Endothelial cell of umbilical vein (primary cell): ENCODE measurements around the gene ANKH. TPM values are rescaled to one million over a fixed set of nuclear protein-coding genes. Genes with fewer than 3 reads are reported as not detected.

Experiments
- BruUV-seq: library from RNA; stranded (reverse); fragments of 400-500 nt; replicated peaks from 2 replicates; lab custom pipeline; 2021; lab: Mats Ljungman, UMichigan
- CTCF ChIA-PET: fragments of 300-600, 350-600 bp; sonication (Branson Sonifier 250); formaldehyde crosslinking; loops from one replicate; lab custom pipeline; 2021; ENCODE audit warnings: antibody characterized with exemption, inconsistent platforms; lab: Charles Lee
- POLR2A ChIA-PET: fragments of 300-600, 350-600 bp; sonication (Branson Sonifier 250); formaldehyde crosslinking; loops from one replicate; lab custom pipeline; 2021; ENCODE audit warnings: antibody characterized with exemption, inconsistent platforms; lab: Charles Lee
- DNase-seq: peaks from one replicate; pipeline ENCODE4 v3.0.0-alpha.2; 2011; ENCODE audit warnings: low read depth, low spot score
- FAIRE-seq: peaks from 2 replicates; lab custom pipeline; 2011; peaks lifted over from hg19 to GRCh38; lab: Jason Lieb, UNC
- H2AFZ ChIP-seq: 2 replicates; pipeline ENCODE4 v1.6.0; 2012; ENCODE audit warnings: low read depth, low read length, control low read depth, inconsistent platforms
- H3K27ac ChIP-seq: 2 replicates; pipeline ENCODE4 v1.5.1; 2011; ENCODE audit warnings: low read depth, mild to moderate bottlenecking, control low read depth, low read length, moderate library complexity; ENCODE audit not compliant: insufficient read depth
- H3K27me3 ChIP-seq, 2 experiments: 2 replicates each; pipeline versions ENCODE4 v1.6.0 to v1.6.1; 2011; ENCODE audit warnings: low read length in 2 of 2, mixed read lengths in 1 of 2; ENCODE audit not compliant: control insufficient read depth in 2 of 2, insufficient read depth in 2 of 2
- H3K36me3 ChIP-seq, 2 experiments: 2 replicates in 1 of 2; 3 replicates in 1 of 2; pipeline ENCODE4 v1.5.1; 2011; ENCODE audit warnings: low read length in 2 of 2, mild to moderate bottlenecking in 1 of 2, moderate library complexity in 1 of 2; ENCODE audit not compliant: control insufficient read depth in 2 of 2, insufficient read depth in 2 of 2; ENCODE audit errors: extremely low read depth in 1 of 2
- H3K4me1 ChIP-seq: 3 replicates; pipeline ENCODE4 v1.5.1; 2011; ENCODE audit warnings: mild to moderate bottlenecking, low read length; ENCODE audit not compliant: control insufficient read depth, insufficient read depth; ENCODE audit errors: extremely low read depth
- H3K4me2 ChIP-seq: 2 replicates; pipeline ENCODE4 v1.6.1; 2011; ENCODE audit warnings: low read length, control low read depth, mixed read lengths; ENCODE audit not compliant: insufficient read depth
- H3K4me3 ChIP-seq, 3 experiments: fragments of 200-600 bp in 1 of 3; sonication (generic), shearing (Covaris generic) in 1 of 3; replicated peaks in 1 of 3; 2 replicates each; pipeline ENCODE4 v1.5.1; 2011 to 2016; ENCODE audit warnings: control low read depth in 3 of 3, low read length in 3 of 3, mild to moderate bottlenecking in 2 of 3, inconsistent platforms in 1 of 3, low read depth in 1 of 3, moderate library complexity in 1 of 3; ENCODE audit not compliant: insufficient read depth in 1 of 3
- H3K79me2 ChIP-seq: 2 replicates; pipeline ENCODE4 v1.6.0; 2012; ENCODE audit warnings: low read length, inconsistent platforms; ENCODE audit not compliant: control insufficient read depth, insufficient read depth
- H3K9ac ChIP-seq: replicated peaks from 2 replicates; pipeline ENCODE3; 2011; ENCODE audit warnings: low read length, control low read depth; ENCODE audit not compliant: insufficient read depth; ENCODE audit errors: extremely low read depth
- H3K9me1 ChIP-seq: replicated peaks from 3 replicates; pipeline ENCODE4 v1.6.0; 2011; ENCODE audit warnings: mild to moderate bottlenecking, low read length; ENCODE audit not compliant: control insufficient read depth, insufficient read depth; ENCODE audit errors: extremely low read depth
- H3K9me3 ChIP-seq: replicated peaks from 2 replicates; pipeline ENCODE4 v1.5.1; 2012; ENCODE audit warnings: low read length, inconsistent platforms; ENCODE audit not compliant: control insufficient read depth, insufficient read depth
- H4K20me1 ChIP-seq: replicated peaks from 2 replicates; pipeline ENCODE3; 2011; ENCODE audit warnings: mild to moderate bottlenecking, low read length; ENCODE audit not compliant: control insufficient read depth, insufficient read depth; ENCODE audit errors: extremely low read depth
- CTCF ChIP-seq, 2 donors: IDR thresholded peaks; 1 replicate in 1 of 2; 2 replicates in 1 of 2; pipeline ENCODE4 v1.5.1; 2011; ENCODE audit warnings: low read length in 2 of 2, mild to moderate bottlenecking in 2 of 2, moderate library complexity in 2 of 2, control low read depth in 1 of 2, inconsistent platforms in 1 of 2, low read depth in 1 of 2; ENCODE audit not compliant: insufficient read depth in 1 of 2; ENCODE audit errors: extremely low read depth in 1 of 2
- EZH2 ChIP-seq: IDR thresholded peaks from 2 replicates; pipeline ENCODE4 v1.6.1; 2012; ENCODE audit warnings: borderline replicate concordance, low read depth, mild to moderate bottlenecking, moderate library complexity, low read length, inconsistent platforms; ENCODE audit not compliant: severe bottlenecking
- FOS ChIP-seq: IDR thresholded peaks from 2 replicates; pipeline ENCODE4 v1.6.1; 2011; ENCODE audit warnings: mild to moderate bottlenecking, low read length, moderate library complexity, borderline replicate concordance; ENCODE audit not compliant: insufficient read depth
- GATA2 ChIP-seq: IDR thresholded peaks from 2 replicates; pipeline ENCODE4 v1.7.0; 2011; ENCODE audit warnings: low read depth, mild to moderate bottlenecking, moderate library complexity, mixed read lengths, low read length; ENCODE audit not compliant: insufficient read length, insufficient read depth
- JUN ChIP-seq: IDR thresholded peaks from 2 replicates; pipeline ENCODE4 v1.6.1; 2011; ENCODE audit warnings: borderline replicate concordance, low read depth; ENCODE audit not compliant: insufficient read length, insufficient read depth
- MAX ChIP-seq: IDR thresholded peaks from 2 replicates; pipeline ENCODE4 v1.6.1; 2011; ENCODE audit not compliant: insufficient read depth, insufficient read length
- MYC ChIP-seq: IDR thresholded peaks from one replicate; pipeline ENCODE4 v1.6.1; 2011; ENCODE audit warnings: mild to moderate bottlenecking, low read depth, low read length
- POLR2A ChIP-seq: IDR thresholded peaks from 2 replicates; pipeline ENCODE4 v1.6.1; 2012; ENCODE audit warnings: low read depth, mild to moderate bottlenecking, control low read depth, low read length
- POLR2AphosphoS5 ChIP-seq: IDR thresholded peaks from 2 replicates; pipeline ENCODE4 v1.6.1; 2012; ENCODE audit warnings: low read depth, mild to moderate bottlenecking, control low read depth, low read length, moderate library complexity; ENCODE audit not compliant: insufficient read depth
- dilution Hi-C: fragments of 300-500 bp; cut with MboI; formaldehyde crosslinking; loops from one replicate; pipeline ENCODE4 v1.15.0; 2019; ENCODE audit warnings: low sequenced_read_pairs; ENCODE audit not compliant: extremely low pct_ligation_motif_present
- intact Hi-C: fragments of 100-400 bp; cut with micrococcal nuclease; formaldehyde crosslinking; loops from one replicate; pipeline ENCODE4 v1.10.0; 2022
- polyA plus RNA-seq, 4 experiments: library from polyadenylated mRNA; depleted of rRNA in 3 of 4; stranded (reverse) in 3 of 4; unstranded in 1 of 4; fragments of >200 nt; gene quantifications; 2 replicates each; pipeline versions ENCODE4 v1.2.1 to v1.2.3, GENCODE V29; 2011 to 2012; ENCODE audit warnings: missing spikeins in 1 of 4
- total RNA-seq: library from RNA; stranded (reverse); gene quantifications from 2 replicates; pipeline ENCODE4 v1.2.3, GENCODE V29; 2021

Gene ANKH
- total and polyA plus RNA-seq, 2 donors (not counting 3 experiments of a cell fraction or from before 2014, with no cell fraction given) = 12.7 to 31.4 TPM

GRCh38 chr5:14879937-14880589 lies 8.5 kb upstream of the ANKH start:
- H3K79me2 ChIP-seq = no peaks in the 10 kb centered on the region
- no peaks in the 10 kb centered on the region for H3K9me1 ChIP-seq
- H2AFZ ChIP-seq = no peak overlapping the region
- no peak for TF ChIP-seq FOS
- TF ChIP-seq CTCF (IDR thresholded peaks at IDR 0.05; ENCODE audit: extremely low read depth in 1 of 2, insufficient read depth in 1 of 2, low read depth in 1 of 2, low read length in 2 of 2) = no peak
- TF ChIP-seq POLR2A = no peak
- no peak overlapping the region for H3K9ac ChIP-seq
- no peak overlapping the region for H3K27ac ChIP-seq
- H3K4me3 ChIP-seq = no peak overlapping the region
- no peak overlapping the region for H3K4me2 ChIP-seq
- intact Hi-C loops (no loop called here), dilution Hi-C loops (no loop called here)
- H3K27me3 ChIP-seq = peaks cover 7 to 22% of the 10 kb centered on the region in 2 experiments
- BruUV-seq = no TSS peak
- no peaks in the 10 kb centered on the region for H4K20me1 ChIP-seq
- FAIRE-seq (no peak), DNase-seq (no peak)
- H3K9me3 ChIP-seq = no peaks in the 10 kb centered on the region
- H3K4me1 ChIP-seq = no peaks in the 10 kb centered on the region
- ChIA-PET CTCF (interaction anchor here (0.7 to 2.5 kb wide), 2 partner anchors 124 to 153 kb away, joined by 4 to 12 read pairs; no protein-coding TSS in a partner anchor), POLR2A (interaction anchor here (0.6 kb wide), 1 partner anchor 9 kb away, joined by 10 read pairs; the partner anchor contains the start of gene ANKH)
- H3K36me3 ChIP-seq = no peaks in the 10 kb centered on the region

GRCh38 chr5:14879393-14879792 lies 7.8 kb upstream of the ANKH start:
- FAIRE-seq (no peak), DNase-seq (no peak)
- Histone ChIP-seq H3K9me3 (no peaks in the 10 kb centered on the region), H3K36me3 (no peaks in the 10 kb centered on the region), H3K9me1 (no peaks in the 10 kb centered on the region), H3K4me2 (no peak overlapping the region), H2AFZ (no peak overlapping the region), H3K79me2 (no peaks in the 10 kb centered on the region), H3K9ac (no peak overlapping the region), H3K4me1 (no peaks in the 10 kb centered on the region), H4K20me1 (no peaks in the 10 kb centered on the region), H3K27me3 (peaks cover 7 to 17% of the 10 kb centered on the region in 2 experiments), H3K4me3 (no peak overlapping the region), H3K27ac (no peak overlapping the region)
- dilution Hi-C loops (no loop called here), intact Hi-C loops (no loop called here)
- CTCF ChIA-PET = interaction anchor here (2.5 kb wide), 1 partner anchor 152 kb away, joined by 12 read pairs; no protein-coding TSS in a partner anchor
- no TSS peak for BruUV-seq
- TF ChIP-seq EZH2 (no peak), POLR2AphosphoS5 (no peak), MYC (no peak), FOS (no peak), POLR2A (no peak), CTCF (IDR thresholded peaks at IDR 0.05; ENCODE audit: extremely low read depth in 1 of 2, insufficient read depth in 1 of 2, low read depth in 1 of 2, low read length in 2 of 2) (no peak), MAX (no peak), JUN (no peak), GATA2 (no peak)
- POLR2A ChIA-PET = no interaction called here
